Posterior vena cava (tissue), 2 donors: ENCODE results near the gene IL2RA. TPM values are rescaled to one million over a fixed set of nuclear protein-coding genes. Genes with fewer than 3 reads are reported as not detected.
"Not testable (repeated sequence)": the region's sequence is repeated elsewhere in the genome, so short reads cannot be mapped to it uniquely, and the experiment has no call there.

Experiments used
- DNase-seq: peaks from one replicate; pipeline ENCODE4 v3.0.0-alpha.2; 2020; ENCODE audit warnings: low spot score
- intact Hi-C, 2 donors: fragments of 100-400 bp; cut with DNase I; formaldehyde crosslinking; loops; one replicate each; pipeline versions ENCODE4 v1.14.1 to v1.14.2; 2022 to 2023
- total RNA-seq, 2 donors: library from RNA; stranded (reverse); fragmentation: NEBNext Ultra II Directional; extraction: Animal tissue kit (Norgen Biotek cat#: 25700); gene quantifications; one replicate each; pipeline ENCODE4 v1.2.1, GENCODE V29; 2021
- donor health status: DM: yes; HTN: yes; CAD: no.
- donor health status: DM: yes; HTN: yes; CAD: no.

IL2RA gene
- total RNA-seq, 2 donors from 2014 or later, result 0.81 to 6.4 TPM

DNA sequence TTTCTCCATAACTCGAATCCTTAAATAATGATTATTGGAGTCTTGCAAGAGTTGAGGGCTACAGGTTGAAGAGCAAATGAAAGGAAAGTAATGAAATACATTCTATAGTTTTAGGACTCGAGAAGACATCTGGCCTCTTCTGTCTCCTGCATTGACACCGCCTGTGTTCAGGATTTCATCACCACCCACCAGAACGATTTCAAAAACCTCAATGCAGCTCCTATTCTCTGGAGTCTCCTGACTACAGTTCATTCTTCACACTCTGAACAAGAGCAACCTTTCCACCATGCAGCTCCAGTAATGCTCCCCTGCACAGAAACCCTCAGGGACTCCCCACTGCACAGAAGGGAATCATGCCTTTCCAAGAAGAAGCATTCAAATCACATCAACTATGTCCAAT is 90.3 kb downstream of the IL2RA start:
- DNase-seq, result no peak
- intact Hi-C loops, result no loop called here

DNA sequence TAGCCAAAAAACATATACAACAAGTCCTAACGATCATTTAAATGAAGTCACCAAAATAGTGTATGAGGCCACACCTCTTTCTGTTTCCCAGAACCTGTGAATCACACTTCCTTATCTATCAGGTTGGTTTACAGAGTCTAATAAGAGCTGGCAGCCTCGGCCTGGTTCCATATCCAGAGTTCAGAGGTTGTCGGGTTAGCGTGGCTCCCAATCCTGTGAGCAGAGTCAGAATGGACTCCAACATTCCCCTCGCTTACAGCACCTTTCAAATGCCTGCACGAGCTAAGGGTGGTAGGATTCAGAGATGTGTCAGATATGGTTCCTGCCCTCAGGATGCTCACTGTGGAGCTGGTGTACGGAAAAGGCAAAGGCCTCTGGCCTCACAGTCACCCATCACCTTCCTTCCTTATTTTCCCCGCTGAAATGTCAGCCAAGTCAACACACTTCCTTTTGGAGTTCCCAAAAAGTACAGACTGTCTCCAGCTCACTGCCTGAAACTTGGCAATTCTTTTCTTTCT is 90.8 kb downstream of the IL2RA start:
- DNase-seq, result peak; percentile 77
- intact Hi-C loops, result no loop called here

DNA sequence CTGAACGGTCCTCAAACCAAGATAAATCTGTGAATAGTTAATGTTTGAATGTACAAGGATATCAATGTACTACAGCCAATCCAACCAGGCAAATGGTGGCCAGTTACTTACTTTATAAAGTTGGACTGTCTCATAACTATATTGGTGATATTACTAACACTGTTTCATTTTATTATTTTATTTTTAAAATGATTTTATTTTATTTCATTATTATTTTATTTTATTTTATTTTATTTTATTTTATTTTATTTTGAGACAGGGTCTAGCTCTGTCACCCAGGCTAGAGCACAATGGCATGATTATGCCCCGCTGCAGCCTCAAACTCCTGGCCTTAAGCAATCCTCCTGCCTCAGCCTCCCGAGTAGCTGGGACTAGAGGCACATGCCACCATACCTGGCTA is 91.6 kb downstream of the IL2RA start:
- intact Hi-C loops, result no loop called here
- peak; percentile 25 for DNase-seq

DNA sequence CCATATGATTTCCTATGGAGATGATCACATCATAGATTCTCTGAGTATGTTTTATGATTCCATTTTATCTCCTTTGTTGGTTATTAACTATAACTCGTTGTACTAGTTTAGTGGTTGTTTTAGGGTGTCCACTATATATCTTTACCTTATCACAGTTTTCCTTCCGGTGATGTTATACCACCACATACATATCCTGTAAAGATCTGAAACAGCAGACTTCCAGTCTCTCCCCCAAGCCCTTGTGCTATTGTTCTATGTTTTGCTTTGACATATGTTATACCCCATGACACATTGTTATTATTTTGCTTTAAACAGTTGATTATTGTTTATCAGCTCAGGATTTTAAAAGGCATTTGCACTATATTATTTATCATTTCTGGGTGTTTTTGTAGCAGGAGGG is 92.1 kb downstream of the IL2RA start:
- DNase-seq, result no peak
- intact Hi-C loops, result no loop called here

DNA sequence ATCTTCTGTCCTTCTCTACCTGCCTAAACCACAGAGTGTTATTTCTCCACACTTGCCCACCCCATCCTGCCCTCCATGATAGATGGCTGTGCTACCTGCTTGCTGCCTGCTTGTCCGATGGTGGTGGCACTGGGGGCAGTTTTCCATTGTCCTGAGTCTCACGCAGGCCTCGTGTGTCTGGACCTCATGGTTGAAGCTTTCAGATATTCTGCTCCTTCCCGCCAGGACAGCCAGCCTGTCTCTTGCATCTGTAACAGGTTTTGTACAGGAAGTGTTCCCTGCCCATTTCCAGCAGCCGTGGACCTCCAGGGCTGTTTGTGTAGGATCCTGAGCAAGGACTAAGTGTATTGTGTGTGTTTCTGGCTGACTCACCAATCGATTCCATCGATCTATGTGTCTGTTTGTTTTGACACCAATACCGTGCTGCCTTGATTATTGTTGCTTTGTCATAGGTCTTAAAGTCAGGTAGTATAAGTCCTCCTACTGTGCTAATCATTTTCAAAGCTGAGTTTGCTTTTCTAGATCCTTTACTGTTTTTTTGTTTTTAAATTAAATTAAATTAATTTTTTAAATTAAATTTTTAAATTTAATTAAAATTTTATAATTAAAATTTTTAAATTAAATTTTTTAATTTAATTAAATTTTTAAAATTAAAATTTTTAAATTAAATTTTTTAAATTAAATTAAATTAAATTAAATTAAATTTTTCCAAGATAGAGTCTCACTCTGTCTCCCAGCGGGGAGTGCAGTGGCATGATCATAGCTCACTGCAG is 93.3 kb downstream of the IL2RA start:
- intact Hi-C loops, result no loop called here
- peak; percentile 63 for DNase-seq

DNA sequence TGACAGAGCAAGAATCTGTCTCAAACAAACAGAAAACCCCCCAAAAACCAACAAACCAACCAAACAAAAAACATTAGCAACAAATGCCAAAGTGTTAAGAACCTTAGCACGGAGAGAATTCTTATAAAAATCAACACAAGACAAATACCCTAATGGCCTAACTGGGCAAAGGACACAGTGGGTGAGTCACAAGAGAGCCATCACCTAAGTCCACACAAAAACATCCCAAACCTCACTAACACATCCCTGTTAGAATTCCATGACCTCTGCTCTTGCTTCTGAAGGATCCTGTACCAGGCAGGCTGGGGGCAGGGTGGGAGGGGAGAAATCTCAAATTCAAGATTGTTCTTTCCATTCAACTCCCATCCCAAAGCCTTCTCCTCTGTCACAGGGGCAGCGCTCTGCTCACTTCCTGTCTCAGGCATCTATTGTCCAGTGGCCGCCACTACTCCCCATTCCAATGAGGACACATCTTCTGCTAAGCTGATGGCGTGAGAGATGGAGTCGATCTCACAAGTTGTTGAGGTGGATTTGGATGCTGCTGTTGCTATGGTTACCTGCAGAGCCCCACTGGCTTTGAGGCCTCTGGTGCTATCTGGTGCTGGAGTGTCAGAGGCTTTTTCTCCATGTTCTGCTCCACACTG is 94.0 kb downstream of the IL2RA start:
- intact Hi-C loops, result no loop called here
- peak; percentile 10 for DNase-seq

DNA sequence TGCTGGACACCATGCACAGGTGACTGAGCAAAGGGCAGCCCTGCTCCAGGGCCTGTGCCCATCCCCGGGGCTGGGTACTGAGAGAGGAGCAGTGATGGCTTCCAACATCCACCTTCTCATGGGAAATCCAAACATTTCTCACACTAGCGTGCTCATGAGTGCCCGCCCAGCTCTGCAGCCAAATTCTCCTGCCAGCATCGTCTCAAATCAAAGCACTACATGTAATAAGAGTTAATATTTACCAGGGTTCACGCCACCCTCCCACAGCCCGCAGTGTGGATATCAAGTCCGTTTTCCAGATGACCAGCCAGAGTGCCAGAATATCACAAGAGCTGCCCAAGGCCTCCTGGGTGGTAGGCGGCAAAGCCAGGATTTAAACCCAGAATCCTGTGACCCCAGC is 96.9 kb downstream of the IL2RA start:
- intact Hi-C loops, result no loop called here
- no peak for DNase-seq

DNA sequence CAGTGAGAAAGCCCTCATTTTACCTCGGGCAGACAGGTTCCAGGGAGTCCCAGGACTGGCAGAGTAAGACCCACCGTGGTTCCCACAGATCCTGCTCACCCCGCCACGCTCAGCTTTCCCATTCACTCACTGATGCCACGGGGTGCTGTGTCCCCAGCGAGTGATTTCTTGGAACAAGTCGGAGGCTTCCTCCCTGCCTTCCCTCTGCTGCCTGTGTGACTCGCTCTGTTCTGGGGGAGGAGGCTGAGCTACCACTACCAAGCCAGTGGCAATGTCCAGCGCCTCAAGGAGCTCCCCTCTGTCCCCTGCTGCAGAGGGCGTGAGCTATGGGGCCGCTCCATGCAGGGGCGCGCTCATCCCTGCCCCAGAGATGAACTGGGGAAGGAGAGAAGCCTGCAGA is 97.4 kb downstream of the IL2RA start:
- intact Hi-C loops, result no loop called here
- DNase-seq, result peak; percentile 35

DNA sequence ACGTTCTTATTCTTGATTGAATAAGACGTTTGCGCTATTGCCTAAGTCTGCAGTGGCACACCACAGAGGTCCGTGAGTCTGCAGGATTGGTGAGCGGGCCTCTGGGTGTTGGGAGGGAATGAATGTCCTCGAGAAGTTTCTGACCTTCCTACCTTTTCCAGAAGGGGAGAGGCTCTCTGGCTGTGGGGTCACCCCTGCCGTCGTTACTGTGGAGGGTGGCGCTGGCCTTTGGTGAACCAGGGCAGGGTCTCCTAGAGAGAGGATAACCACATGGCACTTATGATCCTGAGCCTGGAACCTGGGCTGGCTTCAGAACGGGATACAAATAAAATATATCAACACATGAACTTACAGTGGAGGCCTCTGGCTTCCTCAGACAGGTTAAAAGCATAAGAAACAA is 98.6 kb downstream of the IL2RA start:
- intact Hi-C loops, result no loop called here
- DNase-seq, result peak; percentile 41

DNA sequence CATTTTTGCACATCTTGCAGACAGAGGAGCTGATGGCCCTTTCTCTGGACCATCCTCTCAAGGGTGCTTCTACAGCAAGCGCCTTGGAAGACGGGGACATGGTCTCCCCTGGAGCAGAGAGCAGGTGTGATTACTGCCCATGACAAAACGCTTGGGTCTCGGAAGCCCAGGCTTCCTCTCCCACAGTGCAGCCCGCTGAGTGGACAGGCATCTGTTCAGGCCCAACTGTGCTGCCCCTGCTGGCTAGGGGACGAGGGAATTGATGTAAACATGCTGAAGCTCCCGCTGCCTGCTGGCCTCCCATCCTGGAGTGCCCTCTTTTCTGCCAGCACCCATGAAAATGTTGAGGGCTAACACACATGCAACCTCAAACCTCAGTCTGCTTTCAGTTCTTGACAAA is 99.1 kb downstream of the IL2RA start:
- DNase-seq, result peak; percentile 53
- intact Hi-C loops, result no loop called here

DNA sequence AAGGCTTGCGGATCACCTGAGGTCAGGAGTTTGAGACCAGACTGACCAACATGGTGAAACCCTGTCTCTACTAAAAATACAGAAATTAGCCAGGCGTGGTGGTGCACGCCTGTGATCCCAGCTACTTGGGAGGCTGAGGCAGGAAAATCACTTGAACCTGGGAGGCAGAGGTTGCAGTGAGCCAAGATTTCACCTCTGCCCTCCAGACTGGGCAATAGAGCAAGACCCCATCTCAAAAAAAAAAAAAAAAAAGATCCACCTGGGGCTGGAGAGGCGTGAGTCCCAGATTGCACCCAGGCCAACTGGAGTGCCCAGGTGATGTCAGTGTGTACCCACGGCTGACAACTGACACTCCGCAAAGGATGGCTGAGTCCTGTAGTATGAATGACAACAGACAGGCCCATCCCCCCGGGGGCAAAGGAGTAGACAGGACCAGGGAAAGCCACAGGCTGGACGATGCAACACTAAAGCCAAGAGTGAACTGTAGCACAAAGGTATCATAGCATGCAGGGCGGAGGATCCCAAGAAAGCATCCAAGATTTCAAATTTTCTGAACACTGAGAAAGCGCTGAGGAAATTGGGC is 99.7 kb downstream of the IL2RA start:
- intact Hi-C loops, result not testable (repeated sequence)
- DNase-seq, result peak; percentile 22

DNA sequence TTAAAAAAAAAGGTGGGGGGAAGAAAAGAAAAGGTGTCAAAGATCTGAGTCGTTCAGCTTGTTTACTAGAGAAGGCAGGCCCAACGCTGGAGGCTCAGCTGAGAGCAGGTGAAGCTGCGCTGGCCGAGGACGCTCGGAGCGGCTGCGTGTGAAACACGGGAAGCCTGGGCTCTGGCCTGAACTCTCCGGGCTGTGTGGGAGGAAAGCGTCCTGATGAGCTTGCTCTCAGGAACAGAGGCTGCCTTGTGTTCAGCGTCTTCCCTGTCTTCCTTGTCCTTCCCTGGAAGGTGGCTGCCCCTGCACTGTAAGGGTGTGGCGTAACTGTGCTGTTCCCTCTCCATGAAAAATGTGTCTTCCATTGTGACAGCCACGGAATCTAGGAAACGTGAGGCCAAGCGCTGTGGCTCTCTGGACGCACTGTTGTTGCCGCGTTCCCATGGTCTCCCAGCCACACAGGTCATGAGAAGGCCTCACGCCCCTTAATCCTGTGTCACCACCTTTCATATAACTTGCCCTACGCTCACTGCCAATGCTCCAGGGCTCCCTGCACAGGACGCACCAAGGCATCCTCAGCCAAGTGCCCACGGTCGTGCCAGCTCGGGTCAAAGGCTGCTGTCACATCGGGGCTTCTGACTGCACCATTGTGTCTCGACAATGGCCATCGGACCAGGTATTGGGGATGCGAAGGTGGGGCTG is 100.6 kb downstream of the IL2RA start:
- peak; percentile 42 for DNase-seq
- intact Hi-C loops, result no loop called here

DNA sequence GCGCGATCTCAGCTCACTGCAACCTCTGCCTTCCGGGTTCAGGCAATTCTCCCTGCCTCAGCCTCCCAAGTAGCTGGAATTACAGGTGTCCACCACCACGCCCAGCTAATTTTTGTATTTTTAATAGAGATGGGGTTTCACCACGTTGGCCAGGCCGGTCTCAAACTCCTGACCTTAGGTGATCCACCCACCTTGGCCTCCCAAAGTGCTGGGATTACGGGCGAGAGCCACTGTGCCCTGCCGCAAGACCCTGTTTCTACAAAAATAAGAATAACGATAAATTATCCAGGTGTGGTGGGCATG is 101.2 kb downstream of the IL2RA start:
- intact Hi-C loops, result not testable (repeated sequence)
- DNase-seq, result peak; percentile 17

Other genes with a start within 250 kb of the IL2RA start
- gene GDI2, start 248.9 kb downstream of the IL2RA start, total RNA-seq, result 100 to 1,000 TPM; 151 to 153 TPM
- 1 to 10 TPM; 3.6 to 4.5 TPM for gene ANKRD16, start 172.5 kb downstream of the IL2RA start, total RNA-seq
- gene FBH1, start 172.1 kb downstream of the IL2RA start, total RNA-seq, result 10 to 100 TPM; 75.1 to 78.6 TPM
- 10 to 100 TPM; 16.9 to 20.9 TPM for gene IL15RA, start 84.8 kb downstream of the IL2RA start, total RNA-seq
- gene RBM17, start 26.7 kb upstream of the IL2RA start, total RNA-seq, result 10 to 100 TPM; 58.9 to 68.3 TPM
- gene PFKFB3, start 140.6 kb upstream of the IL2RA start, total RNA-seq, result 10 to 100 TPM; 33.2 to 43.1 TPM